ENCODE measurements around the gene KRTAP9-1.

DNA sequence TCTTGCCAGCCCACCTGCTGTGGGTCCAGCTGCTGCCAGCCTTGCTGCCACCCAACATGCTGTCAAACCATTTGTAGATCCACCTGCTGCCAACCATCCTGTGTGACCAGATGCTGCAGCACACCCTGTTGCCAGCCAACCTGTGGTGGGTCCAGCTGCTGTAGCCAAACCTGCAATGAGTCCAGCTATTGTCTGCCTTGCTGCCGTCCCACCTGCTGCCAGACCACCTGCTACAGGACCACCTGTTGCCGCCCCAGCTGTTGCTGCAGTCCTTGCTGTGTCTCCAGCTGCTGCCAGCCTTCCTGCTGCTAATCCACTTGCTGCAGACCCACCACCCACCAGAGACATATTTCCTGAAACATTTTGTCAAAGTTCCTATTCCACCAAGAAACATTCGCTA lies 641 bp downstream of the KRTAP9-1 start:
- TF ChIP-seq, protein P1, sequence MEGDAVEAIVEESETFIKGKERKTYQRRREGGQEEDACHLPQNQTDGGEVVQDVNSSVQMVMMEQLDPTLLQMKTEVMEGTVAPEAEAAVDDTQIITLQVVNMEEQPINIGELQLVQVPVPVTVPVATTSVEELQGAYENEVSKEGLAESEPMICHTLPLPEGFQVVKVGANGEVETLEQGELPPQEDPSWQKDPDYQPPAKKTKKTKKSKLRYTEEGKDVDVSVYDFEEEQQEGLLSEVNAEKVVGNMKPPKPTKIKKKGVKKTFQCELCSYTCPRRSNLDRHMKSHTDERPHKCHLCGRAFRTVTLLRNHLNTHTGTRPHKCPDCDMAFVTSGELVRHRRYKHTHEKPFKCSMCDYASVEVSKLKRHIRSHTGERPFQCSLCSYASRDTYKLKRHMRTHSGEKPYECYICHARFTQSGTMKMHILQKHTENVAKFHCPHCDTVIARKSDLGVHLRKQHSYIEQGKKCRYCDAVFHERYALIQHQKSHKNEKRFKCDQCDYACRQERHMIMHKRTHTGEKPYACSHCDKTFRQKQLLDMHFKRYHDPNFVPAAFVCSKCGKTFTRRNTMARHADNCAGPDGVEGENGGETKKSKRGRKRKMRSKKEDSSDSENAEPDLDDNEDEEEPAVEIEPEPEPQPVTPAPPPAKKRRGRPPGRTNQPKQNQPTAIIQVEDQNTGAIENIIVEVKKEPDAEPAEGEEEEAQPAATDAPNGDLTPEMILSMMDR (conservative IDR thresholded peaks at IDR 0.05; ENCODE audit: low read depth, low read length) = no peak
- no peak for TF ChIP-seq EZH2phosphoT487 (IDR thresholded peaks at IDR 0.05; ENCODE audit: borderline replicate concordance, low read length)
- no peak for TF ChIP-seq EZH2 (IDR thresholded peaks at IDR 0.05; ENCODE audit: low read length, unreplicated experiment)
